AG09309 (cell line): Measurements from ENCODE around the gene PEX5L.
A peak's percentile ranks its signal among the peaks of the same experiment; 100 is the strongest.

ENCODE experiments used
- DNase-seq: peaks from one replicate; pipeline ENCODE4 v3.0.0-alpha.2; 2010; ENCODE audit warnings: low read depth
- H3K4me3 ChIP-seq: 2 replicates; pipeline ENCODE4 v1.5.1; 2011; ENCODE audit warnings: mild to moderate bottlenecking, low read depth, low read length, moderate library complexity; ENCODE audit not compliant: control insufficient read depth
- CTCF ChIP-seq: IDR thresholded peaks from 2 replicates; pipeline ENCODE4 v1.5.1; 2011; ENCODE audit warnings: mild to moderate bottlenecking, low read depth, low read length, inconsistent platforms; ENCODE audit not compliant: insufficient read depth, control insufficient read depth; ENCODE audit errors: missing control alignments

Gene PEX5L

GRCh38 chr3:180049391-180049790 is 12.7 kb upstream of the PEX5L start:
- no peak for TF ChIP-seq CTCF
- H3K4me3 ChIP-seq = no peak overlapping the region
- no peak for DNase-seq

- no peak overlapping the region for H3K4me3 ChIP-seq
- no peak for TF ChIP-seq CTCF
- DNase-seq = peak; percentile 34
Observed at GRCh38 chr3:180048840-180049239, 12.1 kb upstream of the PEX5L start.

GRCh38 chr3:180048103-180048502 is 11.4 kb upstream of the PEX5L start:
- no peak overlapping the region for H3K4me3 ChIP-seq
- TF ChIP-seq CTCF = no peak
- no peak for DNase-seq

GRCh38 chr3:180040966-180041365 is 4.2 kb upstream of the PEX5L start:
- no peak overlapping the region for H3K4me3 ChIP-seq
- DNase-seq = no peak
- TF ChIP-seq CTCF = no peak

- TF ChIP-seq CTCF = no peak
- no peak for DNase-seq
- H3K4me3 ChIP-seq = peak overlapping the region; percentile 37; the same call in 1 of the 2 replicates
Observed at GRCh38 chr3:180036092-180036670, 556 bp downstream of the PEX5L start.

GRCh38 chr3:180026997-180027396 is 9.7 kb downstream of the PEX5L start:
- TF ChIP-seq CTCF = no peak
- DNase-seq = no peak
- H3K4me3 ChIP-seq = no peak overlapping the region

GRCh38 chr3:180018543-180018942 is 18.2 kb downstream of the PEX5L start:
- TF ChIP-seq CTCF = no peak
- DNase-seq = no peak
- no peak overlapping the region for H3K4me3 ChIP-seq
